A673 (cell line): ENCODE data around the gene MOK.

Experiments used
- EZH2 ChIP-seq: fragments of 200-600 bp; sonication (generic); IDR thresholded peaks from 2 replicates; pipeline ENCODE4 v1.6.1; 2017; ENCODE audit warnings: borderline replicate concordance, low read depth, mild to moderate bottlenecking, mixed read lengths, antibody characterized with exemption, low read length; ENCODE audit not compliant: poor library complexity, severe bottlenecking
- TF ChIP-seq, protein P1 (sequence below): fragments of 300-800, 200-600 bp; sonication (generic); conservative IDR thresholded peaks from 2 replicates; pipeline ENCODE4 v1.5.1; 2017; ENCODE audit warnings: low read depth, mild to moderate bottlenecking, antibody characterized with exemption, low read length, moderate library complexity, mixed read lengths

- no peak for TF ChIP-seq EZH2
- TF ChIP-seq, protein P1, sequence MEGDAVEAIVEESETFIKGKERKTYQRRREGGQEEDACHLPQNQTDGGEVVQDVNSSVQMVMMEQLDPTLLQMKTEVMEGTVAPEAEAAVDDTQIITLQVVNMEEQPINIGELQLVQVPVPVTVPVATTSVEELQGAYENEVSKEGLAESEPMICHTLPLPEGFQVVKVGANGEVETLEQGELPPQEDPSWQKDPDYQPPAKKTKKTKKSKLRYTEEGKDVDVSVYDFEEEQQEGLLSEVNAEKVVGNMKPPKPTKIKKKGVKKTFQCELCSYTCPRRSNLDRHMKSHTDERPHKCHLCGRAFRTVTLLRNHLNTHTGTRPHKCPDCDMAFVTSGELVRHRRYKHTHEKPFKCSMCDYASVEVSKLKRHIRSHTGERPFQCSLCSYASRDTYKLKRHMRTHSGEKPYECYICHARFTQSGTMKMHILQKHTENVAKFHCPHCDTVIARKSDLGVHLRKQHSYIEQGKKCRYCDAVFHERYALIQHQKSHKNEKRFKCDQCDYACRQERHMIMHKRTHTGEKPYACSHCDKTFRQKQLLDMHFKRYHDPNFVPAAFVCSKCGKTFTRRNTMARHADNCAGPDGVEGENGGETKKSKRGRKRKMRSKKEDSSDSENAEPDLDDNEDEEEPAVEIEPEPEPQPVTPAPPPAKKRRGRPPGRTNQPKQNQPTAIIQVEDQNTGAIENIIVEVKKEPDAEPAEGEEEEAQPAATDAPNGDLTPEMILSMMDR = no peak
Measured at GRCh38 chr14:102200690-102201352, 104.1 kb downstream of the MOK start.
